ENCODE results near the gene LDLRAP1. TPM values are rescaled to one million over a fixed set of nuclear protein-coding genes. Genes with fewer than 3 reads are reported as not detected.
"Not testable (repeated sequence)": the region's sequence is repeated elsewhere in the genome, so short reads cannot be mapped to it uniquely, and the experiment has no call there.

Gene LDLRAP1
- total RNA-seq, 2 donors from 2014 or later = 13.9 to 14.5 TPM

DNA sequence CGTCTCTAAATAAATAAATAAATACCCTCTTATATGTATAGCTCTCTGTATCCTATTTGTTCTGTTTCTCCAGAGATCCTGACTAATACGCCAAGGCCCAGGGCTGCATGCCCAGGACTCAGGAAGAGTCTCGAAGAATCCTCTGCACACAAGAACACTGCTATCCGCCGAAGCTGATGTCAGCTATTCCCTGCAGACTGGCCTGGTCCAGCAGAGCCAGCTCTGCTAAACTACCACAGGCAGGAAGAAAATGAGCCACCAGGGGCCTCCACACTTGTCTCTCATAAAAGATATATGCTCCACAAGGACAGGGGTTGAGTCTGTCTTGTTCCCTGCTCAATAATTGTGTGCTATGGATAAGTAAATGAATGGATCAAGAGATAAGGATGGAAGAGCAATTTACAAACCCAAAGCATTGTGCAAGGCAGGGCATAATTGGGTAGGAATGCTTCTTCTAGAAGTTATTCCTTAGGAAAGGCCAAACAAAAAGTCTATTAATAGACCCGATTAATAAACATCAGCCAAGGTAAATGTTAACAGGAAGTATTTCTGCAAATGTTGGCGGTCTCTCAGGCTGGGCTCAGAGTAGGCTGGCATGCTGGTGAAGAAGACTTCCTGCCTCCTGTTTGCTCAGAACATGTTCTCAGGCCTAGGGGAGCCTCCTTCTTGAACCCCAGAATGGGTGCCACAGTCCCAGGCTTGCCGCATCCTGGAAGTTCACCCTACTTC, 46.9 kb downstream of the LDLRAP1 start:
- Mint-ChIP-seq H3K27ac (no peak overlapping the region), H3K36me3 (ENCODE audit: low read depth) (no peaks in the 10 kb centered on the region), H3K4me1 (peaks cover 16% of the 10 kb centered on the region), H3K9me3 (no peaks in the 10 kb centered on the region), H3K27me3 (ENCODE audit: insufficient read depth) (peaks cover 7% of the 10 kb centered on the region), H3K4me3 (no peak overlapping the region)
- no peaks in the 10 kb centered on the region for H3K27me3 ChIP-seq (ENCODE audit: control insufficient read depth, insufficient read depth, low read length, poor library complexity, severe bottlenecking)
- TF ChIP-seq, protein P1, sequence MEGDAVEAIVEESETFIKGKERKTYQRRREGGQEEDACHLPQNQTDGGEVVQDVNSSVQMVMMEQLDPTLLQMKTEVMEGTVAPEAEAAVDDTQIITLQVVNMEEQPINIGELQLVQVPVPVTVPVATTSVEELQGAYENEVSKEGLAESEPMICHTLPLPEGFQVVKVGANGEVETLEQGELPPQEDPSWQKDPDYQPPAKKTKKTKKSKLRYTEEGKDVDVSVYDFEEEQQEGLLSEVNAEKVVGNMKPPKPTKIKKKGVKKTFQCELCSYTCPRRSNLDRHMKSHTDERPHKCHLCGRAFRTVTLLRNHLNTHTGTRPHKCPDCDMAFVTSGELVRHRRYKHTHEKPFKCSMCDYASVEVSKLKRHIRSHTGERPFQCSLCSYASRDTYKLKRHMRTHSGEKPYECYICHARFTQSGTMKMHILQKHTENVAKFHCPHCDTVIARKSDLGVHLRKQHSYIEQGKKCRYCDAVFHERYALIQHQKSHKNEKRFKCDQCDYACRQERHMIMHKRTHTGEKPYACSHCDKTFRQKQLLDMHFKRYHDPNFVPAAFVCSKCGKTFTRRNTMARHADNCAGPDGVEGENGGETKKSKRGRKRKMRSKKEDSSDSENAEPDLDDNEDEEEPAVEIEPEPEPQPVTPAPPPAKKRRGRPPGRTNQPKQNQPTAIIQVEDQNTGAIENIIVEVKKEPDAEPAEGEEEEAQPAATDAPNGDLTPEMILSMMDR (conservative IDR thresholded peaks at IDR 0.05) = peak; percentile 56
- no peak overlapping the region for H3K4me3 ChIP-seq (ENCODE audit: low read length)
- H3K9ac ChIP-seq (ENCODE audit: extremely low read depth, low read length, poor library complexity, severe bottlenecking) = no peak overlapping the region
- no peak overlapping the region for H3K27ac ChIP-seq (ENCODE audit: low read depth, low read length)
- H3K4me1 ChIP-seq (ENCODE audit: control insufficient read depth, insufficient read depth, low read length) = no peaks in the 10 kb centered on the region
- H3K36me3 ChIP-seq (ENCODE audit: control insufficient read depth, insufficient read depth, low read length) = no peaks in the 10 kb centered on the region
- no peak for DNase-seq
- 94 to 100% methylated on average over 6 to 8 of the region's 8 CpGs for WGBS, 2 experiments (ENCODE audit: insufficient coverage in 1 of 2, insufficient read length in 1 of 2)
- H3K9me3 ChIP-seq (ENCODE audit: control insufficient read depth, low read length) = no peaks in the 10 kb centered on the region

DNA sequence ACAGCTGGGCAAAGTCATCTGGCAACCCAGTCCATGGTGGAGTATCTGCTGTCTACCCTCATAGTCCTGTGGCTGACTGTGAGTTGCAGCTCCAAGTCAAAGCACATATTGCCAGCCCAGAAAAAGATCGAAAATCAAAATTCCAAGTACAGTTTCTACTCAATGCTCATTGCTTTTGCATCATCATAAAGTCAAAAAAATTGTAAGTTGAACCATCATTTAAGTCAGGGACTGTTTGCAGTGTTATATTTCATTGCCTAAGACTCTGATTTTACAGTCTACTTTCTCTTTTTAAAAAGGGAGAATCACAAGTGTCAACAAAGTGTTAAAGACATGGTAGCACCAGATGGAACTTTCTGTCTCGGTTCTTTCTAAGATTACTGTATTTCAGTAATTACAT, 50.5 kb downstream of the LDLRAP1 start:
- TF ChIP-seq, protein P1 (conservative IDR thresholded peaks at IDR 0.05) = no peak
- H3K27me3 Mint-ChIP-seq (ENCODE audit: insufficient read depth) = peaks cover 4% of the 10 kb centered on the region
- no peak overlapping the region for H3K27ac Mint-ChIP-seq
- no peaks in the 10 kb centered on the region for H3K36me3 Mint-ChIP-seq (ENCODE audit: low read depth)
- no peak overlapping the region for H3K4me3 ChIP-seq (ENCODE audit: low read length)
- no peaks in the 10 kb centered on the region for H3K27me3 ChIP-seq (ENCODE audit: control insufficient read depth, insufficient read depth, low read length, poor library complexity, severe bottlenecking)
- H3K4me1 Mint-ChIP-seq = no peaks in the 10 kb centered on the region
- H3K9ac ChIP-seq (ENCODE audit: extremely low read depth, low read length, poor library complexity, severe bottlenecking) = no peak overlapping the region
- H3K36me3 ChIP-seq (ENCODE audit: control insufficient read depth, insufficient read depth, low read length) = no peaks in the 10 kb centered on the region
- no peak overlapping the region for H3K4me3 Mint-ChIP-seq
- H3K4me1 ChIP-seq (ENCODE audit: control insufficient read depth, insufficient read depth, low read length) = no peaks in the 10 kb centered on the region
- WGBS, 2 experiments (ENCODE audit: insufficient coverage in 1 of 2, insufficient read length in 1 of 2) = 57 to 87% methylated on average over 1 of the region's 2 CpGs
- H3K9me3 ChIP-seq (ENCODE audit: control insufficient read depth, low read length) = peaks cover 2% of the 10 kb centered on the region
- H3K9me3 Mint-ChIP-seq = no peaks in the 10 kb centered on the region
- H3K27ac ChIP-seq (ENCODE audit: low read depth, low read length) = no peak overlapping the region
- no peak for DNase-seq

DNA sequence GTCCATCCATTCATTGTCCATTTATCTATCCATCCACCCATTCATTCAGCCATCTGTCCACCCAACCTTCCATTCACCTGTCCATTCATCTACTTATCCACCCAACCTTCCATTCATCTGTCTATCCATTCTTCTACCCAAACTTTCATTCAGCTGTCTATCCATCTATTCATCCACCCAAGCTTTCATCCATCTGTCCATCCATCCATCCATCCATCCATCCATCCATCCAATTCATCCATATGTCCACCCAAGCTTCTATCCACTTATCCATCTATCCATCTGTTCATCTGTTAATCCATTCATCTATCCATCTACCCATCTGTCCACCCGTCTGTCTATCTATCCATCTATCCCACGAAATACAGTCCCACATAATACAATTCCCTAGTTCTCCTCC, 51.6 kb downstream of the LDLRAP1 start:
- H3K9me3 Mint-ChIP-seq = no peaks in the 10 kb centered on the region
- H3K4me3 Mint-ChIP-seq = no peak overlapping the region
- no peaks in the 10 kb centered on the region for H3K27me3 ChIP-seq (ENCODE audit: control insufficient read depth, insufficient read depth, low read length, poor library complexity, severe bottlenecking)
- H3K9me3 ChIP-seq (ENCODE audit: control insufficient read depth, low read length) = peaks cover 4% of the 10 kb centered on the region
- no peaks in the 10 kb centered on the region for H3K36me3 ChIP-seq (ENCODE audit: control insufficient read depth, insufficient read depth, low read length)
- no peak for DNase-seq
- no peaks in the 10 kb centered on the region for H3K4me1 Mint-ChIP-seq
- H3K27me3 Mint-ChIP-seq (ENCODE audit: insufficient read depth) = peaks cover 7% of the 10 kb centered on the region
- no peaks in the 10 kb centered on the region for H3K4me1 ChIP-seq (ENCODE audit: control insufficient read depth, insufficient read depth, low read length)
- H3K27ac ChIP-seq (ENCODE audit: low read depth, low read length) = no peak overlapping the region
- H3K36me3 Mint-ChIP-seq (ENCODE audit: low read depth) = no peaks in the 10 kb centered on the region
- H3K9ac ChIP-seq (ENCODE audit: extremely low read depth, low read length, poor library complexity, severe bottlenecking) = no peak overlapping the region
- 50 to 66% methylated on average over 2 of the region's 2 CpGs for WGBS, 2 experiments (ENCODE audit: insufficient coverage in 1 of 2, insufficient read length in 1 of 2)
- no peak overlapping the region for H3K27ac Mint-ChIP-seq
- no peak overlapping the region for H3K4me3 ChIP-seq (ENCODE audit: low read length)
- TF ChIP-seq, protein P1 (conservative IDR thresholded peaks at IDR 0.05) = no peak

DNA sequence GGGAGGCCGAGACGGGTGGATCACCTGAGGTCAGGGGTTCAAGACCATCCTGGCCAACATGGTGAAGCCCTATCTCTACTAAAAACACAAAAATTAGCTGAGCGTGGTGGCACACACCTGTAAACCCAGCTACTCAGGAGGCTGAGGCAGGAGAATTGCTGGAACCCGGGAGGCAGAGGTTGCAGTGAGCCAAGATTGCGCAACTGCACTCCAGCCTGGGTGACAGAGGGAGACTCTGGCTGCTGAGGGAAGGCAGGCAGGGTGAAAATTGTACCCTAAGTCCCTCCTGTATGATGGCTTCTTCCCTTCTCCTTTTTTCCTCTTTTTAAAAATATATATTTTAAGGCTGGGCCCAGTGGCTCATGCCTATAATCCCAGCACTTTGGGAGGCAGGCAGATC, 53.2 kb downstream of the LDLRAP1 start:
- not testable (repeated sequence) for H3K27ac ChIP-seq (ENCODE audit: low read depth, low read length); H3K27me3 Mint-ChIP-seq (ENCODE audit: insufficient read depth); H3K9ac ChIP-seq (ENCODE audit: extremely low read depth, low read length, poor library complexity, severe bottlenecking); H3K9me3 Mint-ChIP-seq; H3K4me3 Mint-ChIP-seq; H3K36me3 Mint-ChIP-seq (ENCODE audit: low read depth); H3K4me1 ChIP-seq (ENCODE audit: control insufficient read depth, insufficient read depth, low read length); DNase-seq; H3K27me3 ChIP-seq (ENCODE audit: control insufficient read depth, insufficient read depth, low read length, poor library complexity, severe bottlenecking); H3K4me1 Mint-ChIP-seq; H3K27ac Mint-ChIP-seq; H3K9me3 ChIP-seq (ENCODE audit: control insufficient read depth, low read length); H3K4me3 ChIP-seq (ENCODE audit: low read length); H3K36me3 ChIP-seq (ENCODE audit: control insufficient read depth, insufficient read depth, low read length)
- 88 to 100% methylated on average over 2 to 5 of the region's 5 CpGs for WGBS, 2 experiments (ENCODE audit: insufficient coverage in 1 of 2, insufficient read length in 1 of 2)
